A549 (cell line): Measurements from ENCODE around the gene CCDC12. TPM values are rescaled to one million over a fixed set of nuclear protein-coding genes. Genes with fewer than 3 reads are reported as not detected.
A peak's percentile ranks its signal among the peaks of the same experiment; 100 is the strongest.

ENCODE experiments used
- ATAC-seq, 2 experiments: fragments of 200-7000 bp in 1 of 2; fragments of >200 bp in 1 of 2; cut with Nextera tagmentation in 1 of 2; cut with Tn5 transposase in 1 of 2; 3 replicates each; pipeline versions ENCODE4 v1.8.0 to v1.9.1; 2018 to 2020; ENCODE audit warnings: mild to moderate bottlenecking in 1 of 2, moderate library complexity in 1 of 2
- CTCF ChIA-PET: fragments of 300-600 bp; sonication (Branson Sonifier 250); formaldehyde crosslinking; extraction: SDS; loops from one replicate; lab custom pipeline; 2021; ENCODE audit warnings: antibody characterized with exemption, inconsistent platforms; lab: Yijun Ruan, JAX
- POLR2A ChIA-PET: fragments of 350-600 bp; formaldehyde crosslinking; extraction: SDS; loops from one replicate; lab custom pipeline; 2021; ENCODE audit warnings: antibody characterized with exemption, inconsistent platforms; lab: Yijun Ruan, JAX
- DNase-seq, 2 experiments: peaks; one replicate each; pipeline versions ENCODE4 v3.0.0 to v3.0.0-alpha.2; 2011 to 2016; ENCODE audit warnings: low read depth in 1 of 2, low spot score in 1 of 2
- FAIRE-seq: peaks from 2 replicates; lab custom pipeline; 2011; peaks lifted over from hg19 to GRCh38; lab: Jason Lieb, UNC
- H3K27ac ChIP-seq, 2 experiments: fragments of >200 bp; sonication (Bioruptor Twin); formaldehyde crosslinking; 3 replicates each; pipeline ENCODE4 v1.5.1; 2016 to 2017
- H3K4me1 ChIP-seq: fragments of >200 bp; sonication (Bioruptor Twin); formaldehyde crosslinking; 3 replicates; pipeline ENCODE4 v1.6.1; 2016
- H3K4me2 ChIP-seq: fragments of >200 bp; sonication (Bioruptor Twin); formaldehyde crosslinking; 3 replicates; pipeline ENCODE4 v1.6.1; 2016
- H3K4me3 ChIP-seq: fragments of >200 bp; sonication (Bioruptor Twin); formaldehyde crosslinking; 3 replicates; pipeline ENCODE4 v1.5.1; 2016
- H3K9me3 ChIP-seq: fragments of >200 bp; sonication (Bioruptor Twin); formaldehyde crosslinking; 3 replicates; pipeline ENCODE4 v1.6.1; 2016
- BHLHE40 ChIP-seq: IDR thresholded peaks from 2 replicates; pipeline ENCODE4 v1.6.1; 2012; ENCODE audit warnings: low read depth, low read length, inconsistent platforms
- CBX2 ChIP-seq: fragments of 200-600 bp; sonication (generic); IDR thresholded peaks from 2 replicates; pipeline ENCODE4 v1.6.1; 2016; ENCODE audit warnings: low read depth, mild to moderate bottlenecking, borderline replicate concordance
- CEBPB ChIP-seq, 2 experiments: fragments of >200 bp in 1 of 2; sonication (Bioruptor Twin) in 1 of 2; formaldehyde crosslinking in 1 of 2; IDR thresholded peaks; 2 replicates each; pipeline ENCODE4 v1.6.1; 2012 to 2016
- EHMT2 ChIP-seq: fragments of 200-600 bp; sonication (generic); IDR thresholded peaks from 2 replicates; pipeline ENCODE4 v1.6.1; 2016; ENCODE audit warnings: antibody characterized with exemption, low read depth, mild to moderate bottlenecking, moderate library complexity
- ESRRA ChIP-seq: fragments of 150-350 bp; IDR thresholded peaks from 2 replicates; pipeline ENCODE4 v1.6.1; 2014; ENCODE audit warnings: mild to moderate bottlenecking, low read length, borderline replicate concordance
- HDAC2 ChIP-seq: fragments of 200-600 bp; sonication (generic); IDR thresholded peaks from 2 replicates; pipeline ENCODE4 v1.6.1; 2016
- HES2 ChIP-seq: fragments of >200 bp; sonication (Bioruptor Twin); formaldehyde crosslinking; IDR thresholded peaks from 2 replicates; pipeline ENCODE4 v1.6.1; 2016
- HEYL ChIP-seq: fragments of 250-450 bp; sonication (Bioruptor Pico); IDR thresholded peaks from 2 replicates; pipeline ENCODE4 v1.8.0; 2021; ENCODE audit warnings: mild to moderate bottlenecking, moderate library complexity
- HOXB5 ChIP-seq: fragments of 250-450 bp; sonication (Bioruptor Pico); IDR thresholded peaks from 2 replicates; pipeline ENCODE4 v1.5.0; 2020; ENCODE audit warnings: mild to moderate bottlenecking, moderate library complexity
- JUNB ChIP-seq: fragments of >200 bp; sonication (Bioruptor Twin); formaldehyde crosslinking; IDR thresholded peaks from 2 replicates; pipeline ENCODE4 v1.6.1; 2016
- KDM1A ChIP-seq: fragments of 200-600 bp; sonication (generic); IDR thresholded peaks from 2 replicates; pipeline ENCODE4 v1.6.1; 2016; ENCODE audit warnings: low read depth, mild to moderate bottlenecking
- MAFK ChIP-seq: fragments of 450-650 bp; IDR thresholded peaks from 2 replicates; pipeline ENCODE4 v1.6.1; 2014; ENCODE audit not compliant: partially characterized antibody
- MYC ChIP-seq: IDR thresholded peaks from 2 replicates; pipeline ENCODE4 v1.6.1; 2012; ENCODE audit warnings: mild to moderate bottlenecking, inconsistent platforms, low read length, improper control_type of control experiment, borderline replicate concordance
- NFE2L2 ChIP-seq: fragments of 150-350 bp; conservative IDR thresholded peaks from 2 replicates; pipeline ENCODE4 v1.6.1; 2014; ENCODE audit warnings: low read length
- NR3C1 ChIP-seq: fragments of >200 bp; sonication (Bioruptor Twin); formaldehyde crosslinking; IDR thresholded peaks from 3 replicates; pipeline ENCODE4 v1.6.1; 2017
- POLR2A ChIP-seq: IDR thresholded peaks from 2 replicates; pipeline ENCODE4 v1.6.1; 2012; ENCODE audit warnings: mild to moderate bottlenecking, low read length
- RAD21 ChIP-seq, 2 experiments: fragments of >200 bp in 1 of 2; sonication (Bioruptor Twin) in 1 of 2; formaldehyde crosslinking in 1 of 2; IDR thresholded peaks in 1 of 2; conservative IDR thresholded peaks in 1 of 2; 2 replicates in 1 of 2; 3 replicates in 1 of 2; pipeline ENCODE4 v1.6.1; 2012 to 2018; ENCODE audit warnings: inconsistent platforms in 1 of 2
- RARB ChIP-seq: fragments of 250-450 bp; sonication (Bioruptor Pico); IDR thresholded peaks from 2 replicates; pipeline ENCODE4 v1.8.0; 2021; ENCODE audit warnings: mild to moderate bottlenecking, moderate library complexity
- RNF2 ChIP-seq: fragments of 200-600 bp; sonication (generic); IDR thresholded peaks from 2 replicates; pipeline ENCODE4 v1.6.1; 2016; ENCODE audit warnings: low read depth, mild to moderate bottlenecking, antibody characterized with exemption, moderate library complexity, borderline replicate concordance
- SREBF2 ChIP-seq: fragments of 450-650 bp; IDR thresholded peaks from 2 replicates; pipeline ENCODE4 v1.6.1; 2014; ENCODE audit warnings: mild to moderate bottlenecking, moderate library complexity
- TFCP2L1 ChIP-seq: fragments of 250-450 bp; sonication (Bioruptor Pico); IDR thresholded peaks from 2 replicates; pipeline ENCODE4 v1.5.0; 2021; ENCODE audit warnings: mild to moderate bottlenecking
- ZC3H11A ChIP-seq: fragments of 450-650 bp; IDR thresholded peaks from 2 replicates; pipeline ENCODE4 v1.6.1; 2014; ENCODE audit warnings: antibody characterized with exemption, mild to moderate bottlenecking
- ZSCAN20 ChIP-seq: fragments of 250-450 bp; sonication (Bioruptor Pico); IDR thresholded peaks from 2 replicates; pipeline ENCODE4 v1.8.0; 2022; ENCODE audit warnings: mild to moderate bottlenecking, moderate library complexity
- WGBS: methylation state at CpG from one replicate; pipeline ENCODE4 v1.1.6; 2017; ENCODE audit errors: missing lambda C conversion rate; 5-methylcytosine and 5-hydroxymethylcytosine counted together
- polyA plus RNA-seq, 4 experiments: library from polyadenylated mRNA; depleted of rRNA in 3 of 4; stranded (reverse); fragments of >200 nt; fragmentation: RNase III in 1 of 4; extraction: RNeasy Plus Mini Kit Qiagen cat#74134 plus additional on column Dnase treatment in 1 of 4; gene quantifications; 2 replicates in 3 of 4; 3 replicates in 1 of 4; pipeline ENCODE4 v1.2.3, GENCODE V29; 2011 to 2017
- TF ChIP-seq, protein P1 (sequence below): IDR thresholded peaks from 2 replicates; pipeline ENCODE4 v1.6.1; 2012; ENCODE audit warnings: low read depth, borderline replicate concordance
- TF ChIP-seq, protein P2 (sequence below): fragments of 200-600 bp; sonication (generic); IDR thresholded peaks from 2 replicates; pipeline ENCODE4 v1.6.1; 2016; ENCODE audit warnings: antibody characterized with exemption, mild to moderate bottlenecking, moderate library complexity
- TF ChIP-seq, protein P3 (sequence below): IDR thresholded peaks from 2 replicates; pipeline ENCODE4 v1.6.1; 2012

The CCDC12 gene
- polyA plus RNA-seq, 2 of the 4 experiments (the other 2 are of a cell fraction), result 34.8 to 81.0 TPM

DNA sequence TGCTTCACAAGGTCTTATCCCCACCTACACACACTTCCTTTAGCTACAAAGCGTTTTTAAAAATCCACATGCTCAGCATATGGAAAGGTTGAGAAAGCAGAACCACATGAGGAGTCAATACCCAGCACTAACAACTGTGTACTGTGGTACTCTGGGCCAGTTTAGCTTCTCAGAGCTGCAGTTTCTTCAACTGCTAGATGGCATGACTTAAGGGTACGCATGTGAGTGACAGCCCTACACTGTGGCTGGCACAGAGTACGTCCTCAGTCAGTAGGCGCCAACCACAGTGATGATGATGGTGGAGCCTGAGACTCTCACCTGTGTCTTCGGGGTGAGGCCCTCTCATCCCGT lies 17.4 kb downstream of the CCDC12 start:
- POLR2A ChIA-PET, result interaction anchor here (1.0 kb wide), 1 partner anchor 18 kb away, joined by 8 read pairs; the partner anchor contains the start of gene CCDC12
- Histone ChIP-seq H3K4me1 (peaks cover 69% of the 10 kb centered on the region), H3K27ac (no peak overlapping the region; a peak in 1 of 6 replicates)

DNA sequence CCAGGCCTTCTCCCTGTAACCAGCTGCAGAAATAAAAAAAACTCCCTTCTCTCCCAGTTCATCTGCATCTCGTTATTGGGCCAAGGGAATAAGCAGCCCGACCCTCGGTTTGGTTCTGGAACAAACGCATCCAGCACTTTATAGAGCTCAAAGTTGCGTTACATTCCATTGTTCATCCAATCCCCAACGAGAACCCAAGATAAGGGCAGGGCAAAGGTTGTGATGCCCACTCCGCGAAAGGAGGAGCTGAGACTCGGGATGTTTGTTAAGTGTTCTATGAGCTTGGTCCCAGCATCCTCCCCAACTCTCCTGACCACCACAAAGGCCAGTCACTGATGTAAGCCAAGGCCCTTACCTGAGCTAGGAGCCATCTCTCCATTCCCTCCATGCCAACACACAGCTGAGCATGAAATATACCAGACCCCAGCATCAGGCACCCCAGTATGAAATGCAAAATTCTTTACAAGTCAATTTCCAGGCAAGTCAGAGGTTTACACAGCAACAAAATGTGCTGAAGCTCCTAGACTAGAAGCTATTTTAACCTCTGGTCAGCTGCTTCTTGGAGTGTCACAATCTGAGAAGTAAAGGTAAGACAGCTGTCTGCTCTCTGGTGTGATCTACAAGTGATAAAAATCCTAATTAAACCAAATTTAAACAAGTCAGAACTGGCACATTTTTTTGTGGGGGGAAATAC lies 17.9 kb downstream of the CCDC12 start:
- Histone ChIP-seq H3K4me1 (peaks cover 75% of the 10 kb centered on the region), H3K4me2 (no peak overlapping the region), H3K4me3 (no peak overlapping the region), H3K27ac (0 out of 6 replicates have a peak overlapping the region, but pooled peaks of 1 of the 2 experiments have one; percentile 26), H3K9me3 (no peaks in the 10 kb centered on the region)
- DNase-seq (no peak), ATAC-seq (no peak), FAIRE-seq (no peak)
- WGBS, result 89% methylated on average over 9 of the region's 9 CpGs
- ChIA-PET POLR2A (interaction anchor here (1.0 kb wide), 1 partner anchor 18 kb away, joined by 8 read pairs; the partner anchor contains the start of gene CCDC12), CTCF (interaction anchor here (1.0 to 1.7 kb wide), 3 partner anchors 11 to 35 kb away, joined by 3 to 4 read pairs (median 4); no protein-coding TSS in a partner anchor)
- TF ChIP-seq RNF2, result no peak
- no peak for TF ChIP-seq ZSCAN20 (CRISPR knock-in tag)
- no peak for TF ChIP-seq HOXB5 (CRISPR knock-in tag)
- TF ChIP-seq, protein P1, sequence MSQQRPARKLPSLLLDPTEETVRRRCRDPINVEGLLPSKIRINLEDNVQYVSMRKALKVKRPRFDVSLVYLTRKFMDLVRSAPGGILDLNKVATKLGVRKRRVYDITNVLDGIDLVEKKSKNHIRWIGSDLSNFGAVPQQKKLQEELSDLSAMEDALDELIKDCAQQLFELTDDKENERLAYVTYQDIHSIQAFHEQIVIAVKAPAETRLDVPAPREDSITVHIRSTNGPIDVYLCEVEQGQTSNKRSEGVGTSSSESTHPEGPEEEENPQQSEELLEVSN, result no peak
- no peak for TF ChIP-seq TFCP2L1 (CRISPR knock-in tag)
- no peak for TF ChIP-seq ESRRA
- no peak for TF ChIP-seq HES2
- no peak for TF ChIP-seq HEYL
- no peak for TF ChIP-seq NR3C1
- TF ChIP-seq MYC, result no peak
- TF ChIP-seq MAFK, result no peak
- TF ChIP-seq KDM1A, result no peak
- TF ChIP-seq CEBPB (IDR thresholded peaks at IDR 0.05), result no peak
- TF ChIP-seq ZC3H11A, result no peak
- no peak for TF ChIP-seq RAD21 (conservative IDR thresholded peaks at IDR 0.05 in 1 of 2, IDR thresholded peaks at IDR 0.05 in 1 of 2)
- no peak for TF ChIP-seq NFE2L2
- TF ChIP-seq JUNB, result no peak
- TF ChIP-seq CBX2, result no peak

More for the DNA sequence above, 17.4 kb downstream of the CCDC12 start:
- CTCF ChIA-PET, result interaction anchor here (1.0 to 1.7 kb wide), 2 partner anchors 29 to 35 kb away, joined by 4 read pairs; no protein-coding TSS in a partner anchor
- ATAC-seq, result no peak
- WGBS, result 93% methylated on average over 5 of the region's 6 CpGs
- DNase-seq, result no peak
- Histone ChIP-seq H3K4me3 (no peak overlapping the region), H3K9me3 (no peaks in the 10 kb centered on the region), H3K4me2 (no peak overlapping the region)
- TF ChIP-seq SREBF2 (no peak), HDAC2 (no peak), EHMT2 (no peak), BHLHE40 (no peak), RAD21 (conservative IDR thresholded peaks at IDR 0.05 in 1 of 2, IDR thresholded peaks at IDR 0.05 in 1 of 2) (no peak), POLR2A (no peak), HEYL (no peak), CEBPB (IDR thresholded peaks at IDR 0.05) (no peak), CBX2 (no peak), RARB (CRISPR knock-in tag) (no peak)
- TF ChIP-seq, protein P2, sequence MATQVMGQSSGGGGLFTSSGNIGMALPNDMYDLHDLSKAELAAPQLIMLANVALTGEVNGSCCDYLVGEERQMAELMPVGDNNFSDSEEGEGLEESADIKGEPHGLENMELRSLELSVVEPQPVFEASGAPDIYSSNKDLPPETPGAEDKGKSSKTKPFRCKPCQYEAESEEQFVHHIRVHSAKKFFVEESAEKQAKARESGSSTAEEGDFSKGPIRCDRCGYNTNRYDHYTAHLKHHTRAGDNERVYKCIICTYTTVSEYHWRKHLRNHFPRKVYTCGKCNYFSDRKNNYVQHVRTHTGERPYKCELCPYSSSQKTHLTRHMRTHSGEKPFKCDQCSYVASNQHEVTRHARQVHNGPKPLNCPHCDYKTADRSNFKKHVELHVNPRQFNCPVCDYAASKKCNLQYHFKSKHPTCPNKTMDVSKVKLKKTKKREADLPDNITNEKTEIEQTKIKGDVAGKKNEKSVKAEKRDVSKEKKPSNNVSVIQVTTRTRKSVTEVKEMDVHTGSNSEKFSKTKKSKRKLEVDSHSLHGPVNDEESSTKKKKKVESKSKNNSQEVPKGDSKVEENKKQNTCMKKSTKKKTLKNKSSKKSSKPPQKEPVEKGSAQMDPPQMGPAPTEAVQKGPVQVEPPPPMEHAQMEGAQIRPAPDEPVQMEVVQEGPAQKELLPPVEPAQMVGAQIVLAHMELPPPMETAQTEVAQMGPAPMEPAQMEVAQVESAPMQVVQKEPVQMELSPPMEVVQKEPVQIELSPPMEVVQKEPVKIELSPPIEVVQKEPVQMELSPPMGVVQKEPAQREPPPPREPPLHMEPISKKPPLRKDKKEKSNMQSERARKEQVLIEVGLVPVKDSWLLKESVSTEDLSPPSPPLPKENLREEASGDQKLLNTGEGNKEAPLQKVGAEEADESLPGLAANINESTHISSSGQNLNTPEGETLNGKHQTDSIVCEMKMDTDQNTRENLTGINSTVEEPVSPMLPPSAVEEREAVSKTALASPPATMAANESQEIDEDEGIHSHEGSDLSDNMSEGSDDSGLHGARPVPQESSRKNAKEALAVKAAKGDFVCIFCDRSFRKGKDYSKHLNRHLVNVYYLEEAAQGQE, result no peak
- TF ChIP-seq, protein P3, sequence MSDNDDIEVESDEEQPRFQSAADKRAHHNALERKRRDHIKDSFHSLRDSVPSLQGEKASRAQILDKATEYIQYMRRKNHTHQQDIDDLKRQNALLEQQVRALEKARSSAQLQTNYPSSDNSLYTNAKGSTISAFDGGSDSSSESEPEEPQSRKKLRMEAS, result no peak
- FAIRE-seq, result no peak
